Uterus (tissue), 4 donors: ENCODE data around the gene GPSM1. TPM values are rescaled to one million over a fixed set of nuclear protein-coding genes. Genes with fewer than 3 reads are reported as not detected.
"Not testable (repeated sequence)": the region's sequence is repeated elsewhere in the genome, so short reads cannot be mapped to it uniquely, and the experiment has no call there.

ENCODE experiments used
- DNase-seq, 2 donors: peaks; one replicate each; pipeline ENCODE4 v3.0.0-alpha.2; 2019 to 2020
- H3K27ac ChIP-seq, 2 donors: fragments of 200-600 bp; sonication (generic); 1 replicate in 1 of 2; 2 replicates in 1 of 2; pipeline ENCODE4 v1.5.1; 2016 to 2018
- H3K27me3 ChIP-seq, 2 donors: fragments of 200-600 bp; sonication (generic); one replicate each; pipeline ENCODE4 v1.5.1; 2018 to 2019; ENCODE audit warnings: control low read depth in 1 of 2
- H3K36me3 ChIP-seq, 2 donors: fragments of 200-600 bp; sonication (generic); one replicate each; pipeline ENCODE4 v1.5.1; 2019; ENCODE audit warnings: control low read depth in 1 of 2
- H3K4me1 ChIP-seq, 2 donors: fragments of 200-600 bp; sonication (generic); one replicate each; pipeline ENCODE4 v1.5.1; 2018 to 2019; ENCODE audit warnings: control low read depth in 1 of 2
- H3K4me3 ChIP-seq, 2 donors: fragments of 200-600 bp; sonication (generic); 1 replicate in 1 of 2; 2 replicates in 1 of 2; pipeline ENCODE4 v1.5.1; 2018 to 2019; ENCODE audit warnings: mild to moderate bottlenecking in 1 of 2
- H3K9me3 ChIP-seq, 2 donors: fragments of 200-600 bp; sonication (generic); one replicate each; pipeline ENCODE4 v1.5.1; 2019; ENCODE audit warnings: control low read depth in 1 of 2
- CTCF ChIP-seq, 4 experiments: fragments of 200-600 bp in 2 of 4; fragments of 450-650 bp in 2 of 4; sonication (generic) in 2 of 4; IDR thresholded peaks; one replicate each; pipeline ENCODE4 v1.5.1; 2016 to 2019; ENCODE audit warnings: antibody characterized with exemption in 4 of 4, mild to moderate bottlenecking in 2 of 4, moderate library complexity in 1 of 4
- POLR2A ChIP-seq, 2 donors: fragments of 450-650 bp; IDR thresholded peaks; one replicate each; pipeline ENCODE4 v1.6.1; 2016; ENCODE audit warnings: antibody characterized with exemption in 2 of 2, mild to moderate bottlenecking in 1 of 2, moderate library complexity in 1 of 2
- intact Hi-C: fragments of 100-400 bp; cut with DNase I; formaldehyde crosslinking; loops from one replicate; pipeline ENCODE4 v1.15.1; 2023; ENCODE audit warnings: low total_unique reads
- total RNA-seq, 4 donors: library from RNA; depleted of rRNA in 3 of 4; stranded (reverse); fragments of >200 nt in 3 of 4; gene quantifications; one replicate each; pipeline versions ENCODE4 v1.1.0 to v1.2.4, GENCODE V29; 2014 to 2023
- donor health status: DM: yes; HTN: yes; CAD: no.

The GPSM1 gene
- total RNA-seq, 4 donors from 2014 or later = 4.4 to 43.6 (median 24.1) TPM

DNA sequence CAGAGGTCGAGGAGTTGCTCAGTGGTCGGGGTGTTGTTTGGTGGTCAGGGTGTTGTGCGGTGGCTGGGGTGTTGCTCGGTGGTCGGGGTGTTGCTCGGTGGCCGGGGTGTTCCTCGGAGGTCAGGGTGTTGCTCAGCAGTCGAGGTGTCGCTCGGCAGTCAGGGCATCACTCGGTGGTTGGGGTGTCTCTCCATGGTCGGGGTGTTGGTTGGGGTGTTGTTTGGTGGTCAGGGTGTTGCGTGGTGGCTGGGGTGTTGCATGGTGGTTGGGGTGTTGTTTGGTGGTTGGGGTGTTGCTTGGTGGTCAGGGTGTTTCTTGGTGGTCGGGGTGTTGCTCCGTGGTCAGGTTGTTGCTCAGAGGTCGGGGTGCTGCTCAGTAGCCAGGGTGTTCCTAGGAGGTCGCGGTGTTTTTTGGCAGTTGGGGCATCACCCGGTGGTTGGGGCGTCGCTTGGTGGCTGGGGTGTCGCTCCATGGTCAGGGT is 11.0 kb upstream of the GPSM1 start:
- H3K36me3 ChIP-seq = no peaks in the 10 kb centered on the region
- H3K4me3 ChIP-seq = no peak overlapping the region
- H3K9me3 ChIP-seq = no peaks in the 10 kb centered on the region
- H3K4me1 ChIP-seq = no peaks in the 10 kb centered on the region
- no peak for DNase-seq
- intact Hi-C loops = no loop called here
- no peaks in the 10 kb centered on the region for H3K27me3 ChIP-seq
- TF ChIP-seq POLR2A (IDR thresholded peaks at IDR 0.05) (no peak), CTCF (IDR thresholded peaks at IDR 0.05) (no peak)
- no peak overlapping the region for H3K27ac ChIP-seq

- TF ChIP-seq CTCF (IDR thresholded peaks at IDR 0.05) = no peak
- Histone ChIP-seq H3K4me1 (no peaks in the 10 kb centered on the region), H3K36me3 (no peaks in the 10 kb centered on the region), H3K9me3 (no peaks in the 10 kb centered on the region), H3K4me3 (no peak overlapping the region), H3K27me3 (no peaks in the 10 kb centered on the region), H3K27ac (no peak overlapping the region)
- DNase-seq = no peak
- intact Hi-C loops = no loop called here
These were observed 10.3 kb upstream of the GPSM1 start for GRCh38 chr9:136316896-136317676.

GRCh38 chr9:136317695-136318094 is 9.6 kb upstream of the GPSM1 start:
- Histone ChIP-seq H3K9me3 (no peaks in the 10 kb centered on the region), H3K27me3 (no peaks in the 10 kb centered on the region), H3K4me3 (no peak overlapping the region), H3K27ac (no peak overlapping the region), H3K4me1 (no peaks in the 10 kb centered on the region), H3K36me3 (no peaks in the 10 kb centered on the region)
- DNase-seq = no peak
- no peak for TF ChIP-seq CTCF (IDR thresholded peaks at IDR 0.05)
- TF ChIP-seq POLR2A (IDR thresholded peaks at IDR 0.05) = no peak
- intact Hi-C loops = no loop called here

DNA sequence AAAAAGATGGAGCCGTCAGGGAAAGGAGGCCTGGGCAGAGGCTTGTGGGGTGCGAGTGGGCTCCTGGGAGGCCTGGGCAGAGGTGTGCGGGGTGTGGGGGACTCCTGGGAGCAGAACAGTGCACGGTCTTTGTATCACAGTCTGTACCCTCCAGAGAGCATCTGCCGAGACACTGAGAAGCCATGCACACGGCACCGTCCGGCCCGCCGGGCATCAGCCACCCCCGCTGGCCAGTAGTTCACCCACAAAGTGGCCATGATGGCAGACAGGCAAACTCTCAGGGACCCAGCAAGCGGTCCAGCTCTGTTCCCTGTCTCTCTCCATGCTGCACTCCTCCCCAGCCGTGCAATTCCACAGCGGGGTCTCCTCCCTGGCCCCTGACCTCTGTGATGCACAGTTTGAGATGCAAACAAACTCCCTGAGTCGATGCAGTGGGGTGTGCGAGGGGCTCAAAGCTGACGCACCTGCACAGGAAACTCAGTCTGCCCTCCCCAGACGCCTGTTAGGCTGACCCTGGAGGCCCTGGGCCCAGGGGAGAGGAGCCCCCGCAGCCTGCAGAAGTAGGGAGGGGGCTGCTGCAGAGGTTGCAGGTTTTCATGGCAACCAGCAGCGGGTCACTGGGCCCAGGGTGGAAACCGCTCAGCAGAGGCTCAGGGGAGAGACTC is 9.1 kb upstream of the GPSM1 start:
- Histone ChIP-seq H3K9me3 (no peaks in the 10 kb centered on the region), H3K4me1 (no peaks in the 10 kb centered on the region), H3K36me3 (no peaks in the 10 kb centered on the region), H3K27me3 (no peaks in the 10 kb centered on the region), H3K27ac (no peak overlapping the region), H3K4me3 (no peak overlapping the region)
- TF ChIP-seq POLR2A (IDR thresholded peaks at IDR 0.05) = no peak
- TF ChIP-seq CTCF (IDR thresholded peaks at IDR 0.05) = no peak
- intact Hi-C loops = no loop called here
- DNase-seq = no peak

DNA sequence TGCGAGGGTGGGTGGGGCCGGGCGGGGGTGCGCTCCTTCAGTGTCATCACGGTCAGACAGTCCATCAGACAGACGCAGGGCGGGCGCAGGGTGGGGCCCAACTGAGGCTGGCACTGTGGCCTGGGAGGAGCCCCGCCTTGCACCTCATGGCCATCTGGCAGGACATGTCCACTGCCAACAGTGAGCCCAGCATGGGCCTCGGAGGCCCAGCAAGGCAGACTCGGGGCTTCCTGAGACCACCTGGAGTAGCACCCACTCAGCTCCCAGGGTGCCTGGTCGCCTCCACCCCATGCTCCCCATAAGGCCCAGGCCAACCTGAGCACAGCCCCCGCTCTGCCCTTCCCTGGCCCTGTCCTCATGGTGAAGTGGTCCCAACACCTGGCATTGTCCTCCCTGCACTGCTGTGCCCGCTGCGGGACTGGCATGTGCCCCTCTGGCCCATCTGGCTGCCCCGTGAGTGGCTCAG is 8.5 kb upstream of the GPSM1 start:
- no peaks in the 10 kb centered on the region for H3K27me3 ChIP-seq
- no peak overlapping the region for H3K4me3 ChIP-seq
- TF ChIP-seq CTCF (IDR thresholded peaks at IDR 0.05) (no peak), POLR2A (IDR thresholded peaks at IDR 0.05) (no peak)
- no peaks in the 10 kb centered on the region for H3K36me3 ChIP-seq
- no peaks in the 10 kb centered on the region for H3K4me1 ChIP-seq
- H3K27ac ChIP-seq = no peak overlapping the region
- no peak for DNase-seq
- H3K9me3 ChIP-seq = no peaks in the 10 kb centered on the region
- intact Hi-C loops = no loop called here

- H3K27me3 ChIP-seq, H3K36me3 ChIP-seq, intact Hi-C loops, H3K4me3 ChIP-seq, H3K9me3 ChIP-seq, H3K4me1 ChIP-seq, H3K27ac ChIP-seq, DNase-seq: not testable (repeated sequence)
These were observed 8.1 kb upstream of the GPSM1 start for GRCh38 chr9:136319244-136319643.

DNA sequence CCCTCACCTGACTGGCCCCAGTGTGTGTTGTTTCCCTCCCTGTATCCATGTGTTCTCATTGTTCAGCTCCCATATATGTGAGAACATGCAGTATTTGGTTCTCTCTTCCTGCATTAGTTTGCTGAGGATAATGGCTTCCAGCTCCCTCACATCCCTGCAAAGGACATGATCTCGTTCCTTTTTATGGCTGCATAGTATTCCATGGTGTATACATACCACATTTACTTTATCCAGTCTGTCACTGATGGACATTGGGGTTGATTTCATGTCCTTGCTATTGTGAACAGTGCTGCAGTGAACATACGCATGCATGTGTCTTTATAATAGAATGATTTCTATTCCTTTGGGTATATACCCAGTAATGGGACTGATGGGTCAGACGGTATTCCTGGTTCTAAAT is 7.4 kb upstream of the GPSM1 start:
- H3K27me3 ChIP-seq, H3K9me3 ChIP-seq, H3K4me3 ChIP-seq, intact Hi-C loops, H3K27ac ChIP-seq, DNase-seq, H3K36me3 ChIP-seq, H3K4me1 ChIP-seq: not testable (repeated sequence)

GRCh38 chr9:136320972-136321371 is 6.4 kb upstream of the GPSM1 start:
- H3K9me3 ChIP-seq, H3K36me3 ChIP-seq, H3K4me3 ChIP-seq, H3K4me1 ChIP-seq, H3K27me3 ChIP-seq, intact Hi-C loops, H3K27ac ChIP-seq, DNase-seq: not testable (repeated sequence)
